ENCODE data around the gene CBX2.

DNA sequence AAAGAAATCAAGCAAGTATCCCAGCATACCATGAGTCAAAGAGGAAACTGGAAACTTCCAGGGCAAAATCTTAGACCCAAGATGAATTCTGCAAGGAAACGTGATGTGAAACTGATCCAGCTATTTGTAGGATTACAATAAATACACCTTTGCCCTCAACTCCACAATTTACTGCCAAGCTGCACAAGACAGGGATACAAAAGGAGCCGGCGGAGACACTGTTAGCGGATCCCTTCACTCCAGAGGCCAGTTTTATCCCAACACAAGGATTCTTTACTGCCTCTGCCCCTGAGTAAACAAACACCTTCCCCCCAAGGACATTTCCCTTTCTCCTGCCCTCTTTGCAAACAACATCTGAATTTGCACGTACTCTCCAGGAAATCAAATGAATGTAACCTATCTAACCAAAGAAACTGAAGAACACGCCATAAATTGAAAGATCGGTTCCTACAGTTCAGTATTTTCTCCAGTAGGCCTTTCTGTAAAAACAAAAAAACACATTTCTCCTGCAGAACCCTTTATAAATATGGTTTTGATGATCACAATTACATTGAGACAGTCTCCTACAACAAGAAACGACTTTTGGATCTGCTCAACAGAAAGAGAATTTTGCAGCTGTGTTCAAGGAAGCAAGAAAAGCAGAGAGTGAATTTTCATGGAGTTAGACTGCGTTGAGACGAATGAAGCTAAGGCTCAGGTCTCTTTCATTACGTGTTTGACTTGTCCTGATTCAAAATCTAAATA, 1.4 kb upstream of the CBX2 start:
- no peak for TF ChIP-seq EZH2 (IDR thresholded peaks at IDR 0.05)
- TF ChIP-seq POLR2AphosphoS5 (IDR thresholded peaks at IDR 0.05; ENCODE audit: borderline replicate concordance, low read depth, low read length) = no peak
